Muscle of arm (tissue), 14 donors: ENCODE results near the gene PSMB11. TPM values are rescaled to one million over a fixed set of nuclear protein-coding genes. Genes with fewer than 3 reads are reported as not detected.
A peak's percentile ranks its signal among the peaks of the same experiment; 100 is the strongest.
"Not testable (repeated sequence)": the region's sequence is repeated elsewhere in the genome, so short reads cannot be mapped to it uniquely, and the experiment has no call there.

ENCODE experiments used
- DNase-seq: peaks from one replicate; pipeline ENCODE4 v3.0.0-alpha.2; 2013
- long read RNA-seq, 11 donors: transcript quantifications; one replicate each; lab custom pipeline, GENCODE V29; 2026
- polyA plus RNA-seq, 12 donors: library from polyadenylated mRNA; unstranded; fragments of 120-200 nt; gene quantifications; one replicate each; pipeline ENCODE4 v1.2.1, GENCODE V29; 2013; ENCODE audit not compliant: insufficient read length in 12 of 12

The PSMB11 gene, protein sequence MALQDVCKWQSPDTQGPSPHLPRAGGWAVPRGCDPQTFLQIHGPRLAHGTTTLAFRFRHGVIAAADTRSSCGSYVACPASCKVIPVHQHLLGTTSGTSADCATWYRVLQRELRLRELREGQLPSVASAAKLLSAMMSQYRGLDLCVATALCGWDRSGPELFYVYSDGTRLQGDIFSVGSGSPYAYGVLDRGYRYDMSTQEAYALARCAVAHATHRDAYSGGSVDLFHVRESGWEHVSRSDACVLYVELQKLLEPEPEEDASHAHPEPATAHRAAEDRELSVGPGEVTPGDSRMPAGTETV
- not detected for polyA plus RNA-seq
- long read RNA-seq, donor 1: 0 reads
- long read RNA-seq, donor 2: 0 reads
- long read RNA-seq, donor 3: 0 reads
- long read RNA-seq, donor 4: 0 reads
- long read RNA-seq, donor 5: 0 reads
- long read RNA-seq, donor 6: 0 reads
- long read RNA-seq, donor 7: 0 reads
- long read RNA-seq, donor 8: 0 reads
- long read RNA-seq, donor 9: 0 reads
- long read RNA-seq, donor 10: 0 reads
- long read RNA-seq, donor 11: 0 reads

DNA sequence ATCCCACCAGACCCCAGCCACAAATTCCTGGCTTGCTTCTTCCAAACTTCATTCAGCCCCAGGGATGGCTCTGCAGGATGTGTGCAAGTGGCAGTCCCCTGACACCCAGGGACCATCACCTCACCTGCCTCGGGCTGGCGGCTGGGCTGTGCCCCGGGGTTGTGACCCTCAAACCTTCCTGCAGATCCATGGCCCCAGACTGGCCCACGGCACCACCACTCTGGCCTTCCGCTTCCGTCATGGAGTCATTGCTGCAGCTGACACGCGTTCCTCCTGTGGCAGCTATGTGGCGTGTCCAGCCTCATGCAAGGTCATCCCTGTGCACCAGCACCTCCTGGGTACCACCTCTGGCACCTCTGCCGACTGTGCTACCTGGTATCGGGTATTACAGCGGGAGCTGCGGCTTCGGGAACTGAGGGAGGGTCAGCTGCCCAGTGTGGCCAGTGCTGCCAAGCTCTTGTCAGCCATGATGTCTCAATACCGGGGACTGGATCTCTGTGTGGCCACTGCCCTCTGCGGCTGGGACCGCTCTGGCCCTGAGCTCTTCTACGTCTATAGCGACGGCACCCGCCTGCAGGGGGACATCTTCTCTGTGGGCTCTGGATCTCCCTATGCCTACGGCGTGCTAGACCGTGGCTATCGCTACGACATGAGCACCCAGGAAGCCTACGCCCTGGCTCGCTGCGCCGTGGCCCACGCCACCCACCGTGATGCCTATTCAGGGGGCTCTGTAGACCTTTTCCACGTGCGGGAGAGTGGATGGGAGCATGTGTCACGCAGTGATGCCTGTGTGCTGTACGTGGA is at the start of gene PSMB11:
PSMB11 (plus strand) TSS at position 51 of the 804 bp plus-strand sequence; CDS start at position 65, 14 bp downstream.
- no peak for DNase-seq

DNA sequence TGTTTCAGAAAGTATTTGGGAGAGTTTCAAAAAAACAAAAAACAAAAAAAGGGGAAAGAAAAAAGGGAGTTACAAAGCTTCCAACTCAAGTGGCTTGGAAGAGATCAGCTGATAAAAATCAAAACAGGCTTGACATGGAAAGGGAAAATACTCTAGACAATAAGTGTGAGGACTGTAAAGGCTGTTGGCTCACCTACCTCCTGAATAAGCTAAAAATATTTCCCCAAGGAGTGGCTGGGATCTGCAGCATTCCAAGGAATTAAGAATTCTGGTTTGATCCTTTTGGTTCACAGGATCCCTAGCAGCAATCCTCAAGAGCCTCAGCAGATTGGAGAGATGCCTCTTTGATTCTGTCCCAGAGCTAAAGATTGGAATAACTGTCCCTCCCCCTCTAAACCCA is 48.5 kb upstream of the PSMB11 start:
- DNase-seq: no peak

DNA sequence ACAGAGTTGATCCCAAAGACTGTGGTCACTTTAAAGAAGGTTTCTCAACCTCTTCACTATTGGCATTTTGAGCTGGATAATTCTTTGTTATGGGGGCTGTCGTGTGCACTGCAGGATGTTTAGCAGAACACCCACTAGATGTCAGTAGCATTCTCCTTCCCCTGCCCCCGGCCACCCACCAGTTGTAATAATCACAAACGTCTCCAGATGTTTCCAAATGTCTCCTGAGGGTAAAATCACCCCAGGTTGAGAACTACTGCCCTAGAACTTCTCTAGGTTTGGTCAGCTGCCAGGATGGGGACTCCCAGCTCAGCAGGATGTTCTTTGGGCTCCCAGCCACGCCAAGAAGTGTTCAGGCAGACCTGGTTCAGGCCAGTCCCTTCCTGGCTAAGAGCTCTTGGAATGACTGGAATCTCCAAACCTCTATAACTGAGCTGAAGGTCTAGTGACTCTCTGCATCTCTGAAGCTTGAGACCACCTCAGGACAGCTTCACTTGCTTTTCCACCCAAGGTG is 47.2 kb upstream of the PSMB11 start:
- no peak for DNase-seq

DNA sequence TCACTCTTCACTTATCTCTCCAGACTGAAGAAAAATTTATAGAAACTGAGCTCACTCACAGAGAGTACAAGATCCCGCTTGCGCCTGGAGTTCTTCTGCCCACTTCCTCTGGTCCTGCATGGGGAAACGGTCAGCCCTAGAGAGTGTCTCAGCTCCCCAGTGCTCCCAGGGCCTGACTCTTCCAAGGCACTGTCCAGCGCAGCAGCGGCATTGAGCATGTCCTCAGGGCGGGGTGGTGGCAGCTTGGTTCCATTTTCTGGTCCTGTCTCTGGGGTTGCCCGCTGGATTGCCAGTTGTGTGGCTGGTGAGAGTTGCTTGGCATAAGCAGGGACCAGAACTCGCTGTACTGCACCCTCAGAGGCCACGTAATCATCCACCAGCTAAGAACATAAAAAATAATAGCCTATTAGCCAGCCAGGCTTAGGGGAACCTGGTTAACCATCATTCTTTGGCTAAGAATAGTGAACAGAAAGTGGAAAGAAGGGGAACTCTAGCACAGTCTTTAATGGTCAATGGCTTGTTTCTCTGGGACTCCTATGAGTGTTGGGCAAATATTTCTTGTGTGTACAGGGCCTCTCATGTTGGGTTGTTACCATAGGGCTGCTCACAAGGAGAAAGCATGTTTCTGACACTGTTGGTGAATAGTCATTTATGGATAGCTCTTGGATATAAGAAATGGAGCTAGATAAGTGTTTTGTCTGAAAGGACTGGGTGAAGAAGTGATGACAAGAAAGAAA is 46.0 kb upstream of the PSMB11 start:
- DNase-seq: no peak

DNA sequence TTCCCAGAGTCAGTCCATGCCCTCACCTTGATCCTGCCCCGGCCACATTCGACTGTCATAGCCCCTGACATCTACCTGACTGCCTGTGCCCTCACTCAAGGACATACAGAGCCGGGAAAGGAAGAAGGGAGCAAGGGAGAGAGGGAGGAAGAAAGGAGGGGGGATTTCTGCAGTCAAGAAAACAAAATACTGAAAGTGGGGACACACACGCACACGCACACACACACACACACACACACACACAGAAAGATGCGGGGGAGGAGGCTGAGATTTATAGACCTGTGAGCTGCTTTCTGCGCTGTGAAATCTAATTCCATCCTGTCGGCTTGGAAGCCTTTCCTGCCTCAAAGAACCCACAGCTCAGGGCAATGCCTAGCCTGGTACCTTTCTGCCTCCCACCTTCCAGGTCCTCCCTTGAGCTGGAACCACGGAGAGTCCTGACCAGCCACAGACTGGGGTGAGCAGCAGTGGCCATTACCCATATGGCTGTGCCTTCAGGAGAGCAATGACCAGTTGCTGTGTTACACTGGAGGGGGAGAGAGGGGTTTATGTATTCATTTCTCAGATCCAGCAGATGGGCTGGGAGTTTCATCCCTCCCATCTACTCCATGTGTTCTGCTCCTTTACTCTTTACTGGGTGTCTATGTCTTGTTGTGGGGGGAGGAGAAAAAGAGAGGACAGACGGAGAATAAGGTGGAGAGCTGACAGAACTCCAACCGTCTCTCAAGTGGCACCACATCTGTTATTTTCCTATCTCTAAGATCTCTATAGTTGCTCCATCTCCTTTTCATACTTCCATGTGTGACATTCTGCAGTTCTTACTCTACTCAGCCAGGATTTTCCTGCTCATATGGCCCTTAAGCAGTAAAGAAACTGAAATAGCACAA is 45.0 kb upstream of the PSMB11 start:
- no peak for DNase-seq

DNA sequence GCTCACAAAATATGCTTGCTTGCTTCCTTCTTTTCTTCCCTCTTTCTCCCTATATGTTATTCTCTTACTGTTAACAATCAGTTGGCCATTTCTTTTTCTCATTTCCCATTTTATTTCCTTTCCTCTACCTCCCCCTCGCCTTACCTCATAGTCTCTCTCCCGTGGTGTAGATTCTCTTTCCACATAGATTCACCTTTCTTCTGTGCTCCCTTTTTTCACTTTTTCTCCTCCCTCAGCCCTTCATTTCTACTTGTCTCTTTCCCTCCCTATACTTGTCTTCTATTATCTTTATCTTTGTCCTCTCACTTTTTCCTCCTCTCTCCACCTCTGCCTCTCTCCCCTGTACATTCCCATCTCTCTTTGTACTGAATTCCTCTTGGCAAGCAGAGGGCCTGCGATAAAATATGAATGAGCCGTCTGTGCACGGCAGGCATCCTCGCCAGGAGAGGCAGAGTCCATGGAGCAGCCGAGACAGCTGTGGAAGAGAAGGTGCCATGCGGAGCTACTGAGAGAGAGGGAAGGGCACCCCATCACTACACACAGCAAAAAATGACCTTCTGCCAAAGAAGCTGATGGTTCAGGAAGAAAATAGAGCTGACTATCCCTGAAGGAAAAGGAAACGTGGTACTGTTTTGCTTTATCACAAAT is 44.2 kb upstream of the PSMB11 start:
- no peak for DNase-seq

DNA sequence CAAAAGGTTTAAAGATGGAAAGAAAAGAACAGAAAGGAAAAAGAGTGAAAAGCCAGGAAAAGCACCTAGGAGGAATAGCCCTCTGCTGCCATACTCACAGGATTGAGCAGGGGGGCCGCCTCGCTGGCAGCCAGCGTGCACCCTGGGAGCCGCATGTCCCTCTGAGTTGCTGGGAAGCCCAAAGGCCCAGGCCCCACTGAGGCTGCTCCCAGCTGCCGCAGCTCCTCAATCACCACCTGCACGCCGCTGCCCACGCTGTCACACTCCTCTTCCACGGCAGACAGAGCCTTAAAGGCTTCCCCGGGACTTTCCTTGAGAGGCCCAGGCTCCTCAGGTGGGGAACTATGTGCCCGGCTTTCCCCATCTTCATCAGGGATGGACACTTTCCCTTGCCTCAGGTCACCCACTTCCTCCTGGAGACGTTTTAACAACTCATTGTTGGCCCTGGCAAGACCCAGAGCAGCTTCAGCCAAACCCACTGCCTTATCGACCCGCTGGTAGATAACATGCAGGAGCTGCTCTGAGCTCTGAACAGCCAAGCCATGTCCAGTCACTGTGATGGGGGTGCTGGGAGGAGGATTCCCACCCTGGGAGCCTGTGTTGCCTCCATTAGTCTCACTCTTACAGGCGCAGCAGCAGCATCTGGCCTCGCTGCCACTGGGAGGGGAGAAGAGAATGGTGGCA is 43.5 kb upstream of the PSMB11 start:
- no peak for DNase-seq

DNA sequence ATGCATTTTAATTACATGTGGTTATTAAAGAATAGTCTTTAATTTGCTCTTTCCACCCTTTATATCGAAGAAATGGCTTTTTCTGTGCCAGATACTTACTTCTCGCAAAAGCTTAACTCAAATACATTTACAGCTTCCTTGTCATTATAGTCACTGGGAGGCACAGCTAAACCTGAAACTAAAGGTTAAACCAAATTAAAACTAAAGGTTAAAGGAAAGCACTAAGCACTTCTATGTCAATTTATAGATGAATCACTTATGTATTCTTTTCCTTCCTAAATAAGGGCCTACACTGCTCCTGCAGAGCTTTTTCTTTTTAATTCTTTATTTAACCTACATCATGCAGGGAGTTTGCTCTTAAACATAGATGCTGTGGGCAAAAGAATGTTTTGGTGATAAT is 41.2 kb upstream of the PSMB11 start:
- no peak for DNase-seq

DNA sequence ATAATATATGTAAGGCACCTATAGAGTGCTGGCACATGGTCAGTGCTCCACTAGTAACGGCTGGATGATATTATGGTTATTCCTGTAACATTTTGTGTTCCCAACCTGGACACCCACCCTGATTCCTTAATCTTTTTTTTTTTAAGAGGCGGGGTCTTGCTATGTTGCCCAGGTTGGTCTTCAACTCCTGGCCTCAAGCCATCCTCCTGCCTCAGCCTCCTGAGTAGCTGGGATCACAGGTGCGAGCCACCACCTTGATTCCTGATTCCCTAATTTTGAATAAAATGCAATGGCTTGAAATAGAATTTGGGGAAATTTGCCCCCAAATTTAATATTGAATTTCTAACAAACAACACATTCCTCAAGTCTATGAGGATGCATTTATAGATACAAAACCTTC is 39.4 kb upstream of the PSMB11 start:
- no peak for DNase-seq

DNA sequence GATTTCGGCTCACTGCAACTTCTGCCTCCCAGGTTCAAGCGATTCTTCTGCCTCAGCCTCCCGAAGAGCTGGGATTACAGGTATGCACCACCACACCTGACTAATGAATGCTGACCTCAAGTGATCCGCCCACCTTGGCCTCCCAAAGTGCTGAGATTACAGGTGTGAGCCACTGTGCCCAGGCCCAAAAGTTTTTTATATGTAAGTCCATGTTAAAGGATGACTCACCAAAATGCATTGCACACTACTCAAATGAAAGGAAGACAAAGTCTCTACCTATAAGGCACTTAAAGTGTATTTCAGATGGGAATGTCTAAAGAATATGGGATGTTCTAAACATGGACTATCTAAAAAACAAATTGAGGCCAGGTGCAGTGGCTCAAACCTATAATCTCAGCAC is 37.7 kb upstream of the PSMB11 start:
- DNase-seq: not testable (repeated sequence)

DNA sequence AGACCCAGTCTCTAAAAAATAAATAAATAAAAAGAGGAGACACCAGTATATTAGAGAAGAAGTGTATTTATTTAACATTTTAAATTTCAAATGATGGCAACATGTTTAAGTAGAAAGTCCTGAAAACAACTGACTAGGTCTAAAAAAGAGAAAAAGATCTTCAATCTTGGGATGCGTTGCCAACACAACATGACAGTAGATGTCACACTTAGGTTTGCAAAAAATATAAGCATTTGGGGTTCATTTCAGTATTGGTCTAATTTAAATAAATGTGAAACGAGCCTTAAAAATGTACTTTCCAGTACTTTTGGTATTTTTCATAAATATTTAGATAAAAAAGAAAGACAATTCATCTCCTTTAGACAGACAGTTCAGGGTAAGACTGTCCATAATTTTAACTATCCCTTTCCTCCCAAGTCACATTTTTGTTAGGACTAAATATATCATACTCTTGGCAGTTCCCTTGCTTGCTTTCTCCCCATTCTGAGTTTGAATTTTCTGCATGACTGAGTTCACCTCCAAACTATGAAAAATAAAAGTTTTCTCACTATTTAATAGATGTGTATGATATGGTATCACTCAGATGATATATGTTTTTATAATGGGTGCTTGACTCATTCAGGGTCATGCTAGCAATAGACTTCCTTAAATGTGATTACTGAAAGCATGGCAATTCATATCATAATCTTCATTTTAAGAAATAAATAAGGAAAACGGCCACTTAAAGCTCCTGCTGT is 36.4 kb upstream of the PSMB11 start:
- DNase-seq: no peak

DNA sequence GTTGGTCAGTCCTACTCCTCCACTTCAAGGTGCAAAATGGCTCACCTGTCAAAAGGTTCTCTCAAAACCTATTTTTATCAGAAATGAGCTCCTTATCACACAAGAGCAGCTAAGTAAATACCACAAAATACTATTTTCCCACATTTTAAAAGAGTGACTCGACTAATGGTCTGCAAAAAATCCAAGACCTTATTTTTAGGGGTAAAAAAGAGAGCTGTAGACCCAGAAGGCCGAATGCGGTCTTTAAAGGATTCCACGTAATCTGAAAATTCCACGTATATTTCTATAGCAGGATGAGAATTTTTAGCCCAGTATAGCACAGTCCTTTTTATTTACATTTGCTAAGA is 35.9 kb upstream of the PSMB11 start:
- no peak for DNase-seq

DNA sequence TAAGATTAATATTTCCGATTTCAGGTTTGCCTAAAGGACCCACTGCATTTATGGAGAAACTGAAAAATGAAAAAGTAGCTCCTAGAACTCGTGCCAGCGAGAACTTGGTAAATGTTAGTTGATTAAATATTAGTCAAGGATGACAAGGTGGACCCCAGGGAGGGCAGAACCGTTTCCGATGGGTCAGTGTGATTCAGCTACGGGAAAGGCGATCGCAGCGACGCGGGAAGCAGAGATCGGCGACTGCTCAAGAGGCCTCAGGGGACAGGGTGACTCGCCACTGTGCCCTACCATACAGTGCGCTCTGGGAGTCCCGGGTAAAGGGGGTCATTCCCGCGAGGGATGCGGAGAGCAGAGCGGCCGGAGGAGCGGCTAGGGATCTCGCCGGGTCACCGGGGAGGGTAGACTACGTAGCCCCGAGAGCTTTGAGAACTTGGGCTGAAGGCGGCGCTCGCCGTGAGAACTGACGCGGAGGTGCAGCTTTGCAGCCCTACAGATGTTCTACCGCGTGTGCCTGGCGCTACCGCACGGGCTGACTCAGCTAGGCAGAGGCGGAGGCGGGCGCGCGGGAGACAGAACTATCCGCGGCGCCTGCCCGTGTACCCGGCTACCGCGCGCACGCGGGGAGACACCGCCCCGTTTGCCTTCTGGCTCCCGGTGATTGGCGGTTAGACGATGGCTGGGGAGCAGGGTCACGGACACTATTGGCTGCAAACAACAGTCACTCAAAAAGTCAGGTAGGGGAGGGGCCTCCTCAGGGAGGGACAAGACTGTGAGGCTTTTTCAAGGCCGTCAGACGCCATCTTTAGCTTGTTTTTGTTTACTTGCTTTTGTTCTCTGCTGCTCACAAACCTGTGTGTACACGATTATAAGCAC is 35.2 kb upstream of the PSMB11 start:
- DNase-seq: peak; percentile 97

DNA sequence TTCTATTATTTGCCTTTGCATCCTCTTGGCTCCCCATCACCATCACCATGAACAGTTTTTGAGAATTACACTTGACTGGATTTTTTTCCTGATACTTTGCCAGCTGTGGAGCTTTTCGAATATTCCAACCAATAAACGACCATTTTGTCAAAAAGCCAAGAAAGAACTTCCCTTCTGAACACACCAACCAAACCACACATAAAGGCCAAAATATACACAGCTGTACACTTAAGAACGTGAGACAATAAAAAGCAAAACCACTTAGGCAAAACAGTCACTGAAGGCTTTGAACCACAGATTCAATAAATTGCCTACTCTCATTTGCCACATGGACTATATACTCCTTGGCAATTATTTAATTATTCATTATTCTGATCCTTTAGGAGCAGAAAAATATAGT is 33.2 kb upstream of the PSMB11 start:
- no peak for DNase-seq

DNA sequence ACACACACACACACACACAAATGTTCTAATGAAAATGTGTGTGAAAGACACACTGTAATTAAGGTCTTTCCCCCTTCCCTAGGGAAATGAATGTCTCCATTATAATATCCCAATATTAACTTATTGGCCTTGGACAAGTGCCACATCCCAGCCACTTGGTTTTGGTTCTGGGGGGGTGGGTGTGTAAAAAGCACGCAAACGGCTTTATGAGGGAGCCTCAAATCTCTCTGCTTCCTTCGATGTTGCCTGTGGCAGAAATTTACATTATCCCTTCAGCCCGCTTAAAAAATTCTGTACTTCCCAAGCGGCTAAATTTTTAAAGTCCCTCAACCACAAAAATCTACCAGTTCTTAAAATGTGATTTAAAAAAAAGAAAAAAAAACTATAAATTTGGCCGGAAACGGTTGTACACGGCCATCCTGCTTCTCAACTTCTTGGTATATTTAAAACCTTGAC is 32.5 kb upstream of the PSMB11 start:
- no peak for DNase-seq

DNA sequence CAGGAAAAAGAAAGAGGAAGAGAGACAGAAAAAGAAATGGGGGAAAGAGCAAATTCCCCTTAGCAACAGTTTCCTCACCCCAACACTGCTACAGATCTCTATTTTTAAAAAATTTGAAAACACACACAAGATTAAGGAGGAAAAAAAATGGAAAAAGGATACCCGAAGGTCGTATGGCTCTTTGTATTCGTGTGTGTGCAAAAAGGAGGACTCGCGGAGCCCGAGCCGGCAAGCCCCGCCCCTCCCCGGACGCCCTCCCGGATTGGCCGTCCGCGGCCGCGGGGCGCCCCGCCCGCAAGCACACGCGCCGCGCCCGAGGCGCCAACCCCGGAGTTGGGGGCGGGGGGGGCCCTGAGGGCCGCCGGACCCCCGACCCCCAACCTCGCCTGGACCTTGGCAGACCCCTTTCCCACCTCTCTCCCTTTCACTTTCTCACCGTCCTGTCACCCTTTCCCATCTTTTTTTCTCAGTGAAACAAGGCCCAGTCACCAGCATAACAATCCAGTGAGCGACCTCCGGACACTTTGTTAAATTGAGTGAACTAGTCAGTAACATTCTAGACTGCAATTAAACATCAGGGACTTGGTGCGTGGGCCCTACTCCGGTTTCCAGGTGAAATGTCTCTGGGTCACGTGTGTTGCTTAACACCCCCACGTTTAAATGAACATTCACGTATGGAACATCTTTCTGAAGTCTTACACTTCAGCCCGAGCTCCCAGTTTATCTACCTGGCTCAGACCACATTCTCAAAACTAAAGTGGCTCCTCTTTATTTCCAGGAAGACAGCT is 31.9 kb upstream of the PSMB11 start, which contains the start of gene C14orf93:
C14orf93 (minus strand) TSS at position 205 of the 788 bp plus-strand sequence. CDS start 11,120 bp downstream, outside the sequence.
- peak; percentile 79 for DNase-seq
